NCI-H526 (cell line): ENCODE data around the gene MSRB2.
"Not testable (repeated sequence)": the region's sequence is repeated elsewhere in the genome, so short reads cannot be mapped to it uniquely, and the experiment has no call there.

Experiments used
- DNase-seq, 2 experiments: peaks; one replicate each; lab custom pipeline; 2025; lab: John Stamatoyannopoulos, UW

MSRB2 gene

GRCh38 chr10:23095404-23095965 lies at the start of gene MSRB2:
Gene MSRB2, plus strand, starts transcription at chr10:23095579. Its CDS starts 30 bp downstream, at chr10:23095609.
- DNase-seq, result peak in 1 of 2 experiments; percentile 93

GRCh38 chr10:23046027-23046426 lies 49.4 kb upstream of the MSRB2 start:
- DNase-seq, result no peak

- no peak for DNase-seq
Measured at GRCh38 chr10:23047201-23048050, 48.0 kb upstream of the MSRB2 start.

- DNase-seq, result no peak
Measured at GRCh38 chr10:23048191-23048590, 47.2 kb upstream of the MSRB2 start.

GRCh38 chr10:23051278-23051677 lies 44.1 kb upstream of the MSRB2 start:
- DNase-seq, result no peak

GRCh38 chr10:23051855-23052331 lies 43.5 kb upstream of the MSRB2 start:
- DNase-seq, result no peak

- DNase-seq, result no peak
Measured at GRCh38 chr10:23053036-23053435, 42.3 kb upstream of the MSRB2 start.

- peak in 1 of 2 experiments; percentile 11 for DNase-seq
Measured at GRCh38 chr10:23055424-23056185, 39.8 kb upstream of the MSRB2 start.

- DNase-seq, result no peak
Measured at GRCh38 chr10:23056186-23056579, 39.2 kb upstream of the MSRB2 start.

GRCh38 chr10:23058366-23058765 lies 37.0 kb upstream of the MSRB2 start:
- DNase-seq, result no peak

GRCh38 chr10:23060918-23061317 lies 34.5 kb upstream of the MSRB2 start:
- peak in 1 of 2 experiments; percentile 36 for DNase-seq

GRCh38 chr10:23063045-23063972 lies 32.1 kb upstream of the MSRB2 start:
- no peak for DNase-seq

- DNase-seq, result no peak
Measured at GRCh38 chr10:23063973-23064812, 31.2 kb upstream of the MSRB2 start.

- not testable (repeated sequence) for DNase-seq
Measured at GRCh38 chr10:23064813-23065114, 30.6 kb upstream of the MSRB2 start.

GRCh38 chr10:23065181-23065948 lies 30.0 kb upstream of the MSRB2 start:
- no peak for DNase-seq

GRCh38 chr10:23067337-23067736 lies 28.0 kb upstream of the MSRB2 start:
- no peak for DNase-seq

- peak; percentile 26 to 79 for DNase-seq
Measured at GRCh38 chr10:23067939-23068775, 27.2 kb upstream of the MSRB2 start.

- no peak for DNase-seq
Measured at GRCh38 chr10:23069019-23069815, 26.2 kb upstream of the MSRB2 start.
